Neural cell (in vitro differentiated cells): Measurements from ENCODE around the gene PARD3B. TPM values are rescaled to one million over a fixed set of nuclear protein-coding genes. Genes with fewer than 3 reads are reported as not detected.

ENCODE experiments used
- H2AFZ ChIP-seq: fragments of 200-600, 300-800 bp; sonication (generic), shearing (Covaris generic); 2 replicates; pipeline ENCODE4 v1.6.0; 2014; ENCODE audit warnings: low read depth, mild to moderate bottlenecking, antibody characterized with exemption, low read length, moderate library complexity
- H3F3A ChIP-seq: fragments of 200-600 bp; shearing (Covaris generic); 2 replicates; pipeline ENCODE4 v1.6.1; 2016; ENCODE audit warnings: mild to moderate bottlenecking, moderate library complexity, mixed read lengths, antibody characterized with exemption, low read length; ENCODE audit not compliant: insufficient read depth, poor library complexity, severe bottlenecking
- H3K27ac ChIP-seq: fragments of 200-600, 300-800 bp; sonication (generic), shearing (Covaris generic); 2 replicates; pipeline ENCODE4 v1.5.1; 2014; ENCODE audit warnings: mild to moderate bottlenecking, low read length, moderate library complexity
- H3K27me3 ChIP-seq: fragments of 300-800, 200-600 bp; sonication (generic), shearing (Covaris generic); 2 replicates; pipeline ENCODE4 v1.6.0; 2014; ENCODE audit warnings: mild to moderate bottlenecking, low read depth, low read length, moderate library complexity; ENCODE audit not compliant: insufficient read depth
- H3K36me3 ChIP-seq: fragments of 300-800, 200-600 bp; sonication (generic), shearing (Covaris generic); 2 replicates; pipeline ENCODE4 v1.5.1; 2014; ENCODE audit warnings: mild to moderate bottlenecking, antibody characterized with exemption, low read length, moderate library complexity; ENCODE audit not compliant: insufficient read depth
- H3K4me2 ChIP-seq: fragments of 300-800, 200-600 bp; sonication (generic), shearing (Covaris generic); 2 replicates; pipeline ENCODE4 v1.6.0; 2014; ENCODE audit warnings: mild to moderate bottlenecking, low read length
- H3K4me3 ChIP-seq: fragments of 300-800, 200-600 bp; sonication (generic), shearing (Covaris generic); 2 replicates; pipeline ENCODE4 v1.5.1; 2014; ENCODE audit warnings: mild to moderate bottlenecking, low read length, moderate library complexity
- H3K79me2 ChIP-seq: fragments of 200-600 bp; shearing (Covaris generic); replicated peaks from 2 replicates; pipeline ENCODE4 v1.6.0; 2014; ENCODE audit warnings: mild to moderate bottlenecking, low read length, moderate library complexity; ENCODE audit not compliant: insufficient read depth
- H3K9ac ChIP-seq: fragments of 300-800, 200-600 bp; sonication (generic), shearing (Covaris generic); 2 replicates; pipeline ENCODE4 v1.6.1; 2016; ENCODE audit warnings: mild to moderate bottlenecking, low read length, mixed read lengths
- H3K9me2 ChIP-seq: fragments of 200-600 bp; shearing (Covaris generic); 2 replicates; pipeline ENCODE4 v1.6.1; 2016; ENCODE audit warnings: mild to moderate bottlenecking, low read length, mixed read lengths; ENCODE audit not compliant: insufficient read depth
- H3K9me3 ChIP-seq: fragments of 200-600, 300-800 bp; sonication (generic), shearing (Covaris generic); 2 replicates; pipeline ENCODE4 v1.6.1; 2016; ENCODE audit warnings: mild to moderate bottlenecking, mixed run types, low read length, moderate library complexity, mixed read lengths
- H4K20me1 ChIP-seq: fragments of 200-600 bp; shearing (Covaris generic); 2 replicates; pipeline ENCODE4 v1.6.1; 2016; ENCODE audit warnings: mild to moderate bottlenecking, mixed run types; ENCODE audit not compliant: insufficient read depth
- EP300 ChIP-seq: fragments of 450-650 bp; conservative IDR thresholded peaks from 2 replicates; pipeline ENCODE4 v1.6.1; 2014; ENCODE audit warnings: antibody characterized with exemption, mild to moderate bottlenecking, moderate library complexity; ENCODE audit not compliant: poor library complexity, severe bottlenecking
- EZH2 ChIP-seq: fragments of 200-600, 300-800 bp; shearing (Covaris generic), sonication (generic); IDR thresholded peaks from 2 replicates; pipeline ENCODE4 v1.6.1; 2014; ENCODE audit warnings: antibody characterized with exemption, low read length, borderline replicate concordance, mild to moderate bottlenecking; ENCODE audit not compliant: insufficient read depth, poor library complexity, severe bottlenecking
- MXI1 ChIP-seq: fragments of 450-650 bp; conservative IDR thresholded peaks from 2 replicates; pipeline ENCODE4 v1.6.1; 2014; ENCODE audit warnings: antibody characterized with exemption, mild to moderate bottlenecking; ENCODE audit not compliant: poor library complexity, severe bottlenecking
- POLR2AphosphoS5 ChIP-seq: IDR thresholded peaks from 2 replicates; pipeline ENCODE4 v1.6.1; 2012
- RAD21 ChIP-seq: fragments of 450-650 bp; conservative IDR thresholded peaks from 2 replicates; pipeline ENCODE4 v1.6.1; 2014; ENCODE audit warnings: antibody characterized with exemption, mild to moderate bottlenecking, moderate library complexity
- SMC3 ChIP-seq: fragments of 450-650 bp; conservative IDR thresholded peaks from 2 replicates; pipeline ENCODE4 v1.6.1; 2014; ENCODE audit warnings: antibody characterized with exemption, mild to moderate bottlenecking, moderate library complexity; ENCODE audit not compliant: poor library complexity
- TAF1 ChIP-seq: IDR thresholded peaks from 2 replicates; pipeline ENCODE4 v1.6.1; 2012; ENCODE audit warnings: low read depth
- polyA plus RNA-seq: library from polyadenylated mRNA; depleted of rRNA; stranded (reverse); fragments of >200 nt; gene quantifications from 2 replicates; pipeline ENCODE4 v1.2.3, GENCODE V29; 2014
- TF ChIP-seq, protein P1 (sequence below): fragments of 450-650 bp; IDR thresholded peaks from 2 replicates; pipeline ENCODE4 v1.5.1; 2014; ENCODE audit warnings: antibody characterized with exemption, mild to moderate bottlenecking, moderate library complexity; ENCODE audit not compliant: poor library complexity, severe bottlenecking
- TF ChIP-seq, protein P2 (sequence below): IDR thresholded peaks from 2 replicates; pipeline ENCODE4 v1.6.1; 2012; ENCODE audit warnings: borderline replicate concordance

Gene PARD3B
- polyA plus RNA-seq, 1 donor from 2014 or later: 0.54 TPM

DNA sequence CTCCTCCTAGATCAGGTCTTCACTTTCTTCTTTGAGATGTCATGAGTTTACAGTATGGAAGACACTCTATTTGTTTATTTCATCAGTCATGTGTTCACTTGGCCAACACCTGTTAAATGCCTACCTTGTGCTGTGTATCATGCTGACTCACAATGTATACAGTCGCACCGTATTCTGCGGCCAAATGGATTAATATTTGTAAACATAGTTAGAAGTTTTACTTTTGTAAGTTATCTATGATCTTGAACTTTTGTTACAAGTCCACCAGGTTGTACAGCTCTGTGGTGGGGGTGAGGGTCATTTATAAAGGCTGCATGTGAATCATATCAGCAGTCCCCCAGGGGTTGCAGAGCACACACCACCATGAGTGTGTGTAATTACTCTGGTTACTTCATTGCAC is 728.4 kb downstream of the PARD3B start:
- Histone ChIP-seq H3K9me3 (no peaks in the 10 kb centered on the region), H3K79me2 (no peaks in the 10 kb centered on the region), H3K27ac (no peak overlapping the region), H3K27me3 (no peaks in the 10 kb centered on the region), H3F3A (no peaks in the 10 kb centered on the region), H4K20me1 (no peaks in the 10 kb centered on the region), H3K36me3 (no peaks in the 10 kb centered on the region), H2AFZ (no peak overlapping the region), H3K9me2 (no peaks in the 10 kb centered on the region), H3K4me2 (no peak overlapping the region), H3K4me3 (no peak overlapping the region), H3K9ac (no peak overlapping the region)
- TF ChIP-seq POLR2AphosphoS5 (no peak), EP300 (no peak), MXI1 (no peak), EZH2 (no peak), SMC3 (no peak), RAD21 (no peak), TAF1 (no peak)
- TF ChIP-seq, protein P1, sequence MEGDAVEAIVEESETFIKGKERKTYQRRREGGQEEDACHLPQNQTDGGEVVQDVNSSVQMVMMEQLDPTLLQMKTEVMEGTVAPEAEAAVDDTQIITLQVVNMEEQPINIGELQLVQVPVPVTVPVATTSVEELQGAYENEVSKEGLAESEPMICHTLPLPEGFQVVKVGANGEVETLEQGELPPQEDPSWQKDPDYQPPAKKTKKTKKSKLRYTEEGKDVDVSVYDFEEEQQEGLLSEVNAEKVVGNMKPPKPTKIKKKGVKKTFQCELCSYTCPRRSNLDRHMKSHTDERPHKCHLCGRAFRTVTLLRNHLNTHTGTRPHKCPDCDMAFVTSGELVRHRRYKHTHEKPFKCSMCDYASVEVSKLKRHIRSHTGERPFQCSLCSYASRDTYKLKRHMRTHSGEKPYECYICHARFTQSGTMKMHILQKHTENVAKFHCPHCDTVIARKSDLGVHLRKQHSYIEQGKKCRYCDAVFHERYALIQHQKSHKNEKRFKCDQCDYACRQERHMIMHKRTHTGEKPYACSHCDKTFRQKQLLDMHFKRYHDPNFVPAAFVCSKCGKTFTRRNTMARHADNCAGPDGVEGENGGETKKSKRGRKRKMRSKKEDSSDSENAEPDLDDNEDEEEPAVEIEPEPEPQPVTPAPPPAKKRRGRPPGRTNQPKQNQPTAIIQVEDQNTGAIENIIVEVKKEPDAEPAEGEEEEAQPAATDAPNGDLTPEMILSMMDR: no peak
- TF ChIP-seq, protein P2, sequence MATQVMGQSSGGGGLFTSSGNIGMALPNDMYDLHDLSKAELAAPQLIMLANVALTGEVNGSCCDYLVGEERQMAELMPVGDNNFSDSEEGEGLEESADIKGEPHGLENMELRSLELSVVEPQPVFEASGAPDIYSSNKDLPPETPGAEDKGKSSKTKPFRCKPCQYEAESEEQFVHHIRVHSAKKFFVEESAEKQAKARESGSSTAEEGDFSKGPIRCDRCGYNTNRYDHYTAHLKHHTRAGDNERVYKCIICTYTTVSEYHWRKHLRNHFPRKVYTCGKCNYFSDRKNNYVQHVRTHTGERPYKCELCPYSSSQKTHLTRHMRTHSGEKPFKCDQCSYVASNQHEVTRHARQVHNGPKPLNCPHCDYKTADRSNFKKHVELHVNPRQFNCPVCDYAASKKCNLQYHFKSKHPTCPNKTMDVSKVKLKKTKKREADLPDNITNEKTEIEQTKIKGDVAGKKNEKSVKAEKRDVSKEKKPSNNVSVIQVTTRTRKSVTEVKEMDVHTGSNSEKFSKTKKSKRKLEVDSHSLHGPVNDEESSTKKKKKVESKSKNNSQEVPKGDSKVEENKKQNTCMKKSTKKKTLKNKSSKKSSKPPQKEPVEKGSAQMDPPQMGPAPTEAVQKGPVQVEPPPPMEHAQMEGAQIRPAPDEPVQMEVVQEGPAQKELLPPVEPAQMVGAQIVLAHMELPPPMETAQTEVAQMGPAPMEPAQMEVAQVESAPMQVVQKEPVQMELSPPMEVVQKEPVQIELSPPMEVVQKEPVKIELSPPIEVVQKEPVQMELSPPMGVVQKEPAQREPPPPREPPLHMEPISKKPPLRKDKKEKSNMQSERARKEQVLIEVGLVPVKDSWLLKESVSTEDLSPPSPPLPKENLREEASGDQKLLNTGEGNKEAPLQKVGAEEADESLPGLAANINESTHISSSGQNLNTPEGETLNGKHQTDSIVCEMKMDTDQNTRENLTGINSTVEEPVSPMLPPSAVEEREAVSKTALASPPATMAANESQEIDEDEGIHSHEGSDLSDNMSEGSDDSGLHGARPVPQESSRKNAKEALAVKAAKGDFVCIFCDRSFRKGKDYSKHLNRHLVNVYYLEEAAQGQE: no peak

DNA sequence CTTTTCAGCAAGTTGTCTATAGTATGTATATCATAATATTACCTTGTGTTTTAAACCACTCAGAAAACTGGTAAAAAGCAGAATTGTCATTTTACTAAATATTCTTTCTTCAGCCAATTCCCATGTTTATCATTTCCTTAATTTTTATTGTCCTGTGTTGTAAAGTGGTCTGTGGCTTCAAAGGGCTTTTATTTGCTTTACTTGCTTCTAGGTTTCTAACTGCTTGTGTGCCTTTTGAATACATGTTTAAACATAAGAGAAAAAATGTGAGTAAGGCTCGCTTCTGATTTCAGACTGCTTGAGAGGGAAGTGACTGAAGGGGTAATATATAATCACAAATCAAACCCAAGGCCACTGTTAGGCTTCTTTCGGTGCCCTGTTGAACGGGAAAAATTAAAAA is 729.5 kb downstream of the PARD3B start:
- H3K4me3 ChIP-seq: no peak overlapping the region
- H3K27ac ChIP-seq: no peak overlapping the region
- no peaks in the 10 kb centered on the region for H3K36me3 ChIP-seq
- H4K20me1 ChIP-seq: no peaks in the 10 kb centered on the region
- no peaks in the 10 kb centered on the region for H3F3A ChIP-seq
- H3K9me3 ChIP-seq: no peaks in the 10 kb centered on the region
- H3K79me2 ChIP-seq: no peaks in the 10 kb centered on the region
- no peaks in the 10 kb centered on the region for H3K27me3 ChIP-seq
- TF ChIP-seq, protein P1: no peak
- no peak for TF ChIP-seq TAF1
- no peak for TF ChIP-seq SMC3
- no peak for TF ChIP-seq EP300
- TF ChIP-seq MXI1: no peak
- TF ChIP-seq, protein P2: no peak
- TF ChIP-seq POLR2AphosphoS5: no peak
- TF ChIP-seq EZH2: no peak
- TF ChIP-seq RAD21: no peak
- no peak overlapping the region for H2AFZ ChIP-seq
- H3K9me2 ChIP-seq: no peaks in the 10 kb centered on the region
- H3K4me2 ChIP-seq: no peak overlapping the region
- no peak overlapping the region for H3K9ac ChIP-seq
